ACHN (cell line): ENCODE data around the gene ARHGAP20.

Source experiments
- DNase-seq: peaks from one replicate; pipeline ENCODE4 v3.0.0-alpha.2; 2015
- in situ Hi-C: cut with HindIII; loops from 2 replicates; pipeline ENCODE4 v1.10.0; 2017; ENCODE audit warnings: low sequenced_read_pairs, low pct_ligation_motif_present, low pct_unique_long_range_greater_than_20kb

Gene ARHGAP20

GRCh38 chr11:110728476-110728875 is 16.2 kb upstream of the ARHGAP20 start:
- in situ Hi-C loops: no loop called here
- DNase-seq: no peak

DNA sequence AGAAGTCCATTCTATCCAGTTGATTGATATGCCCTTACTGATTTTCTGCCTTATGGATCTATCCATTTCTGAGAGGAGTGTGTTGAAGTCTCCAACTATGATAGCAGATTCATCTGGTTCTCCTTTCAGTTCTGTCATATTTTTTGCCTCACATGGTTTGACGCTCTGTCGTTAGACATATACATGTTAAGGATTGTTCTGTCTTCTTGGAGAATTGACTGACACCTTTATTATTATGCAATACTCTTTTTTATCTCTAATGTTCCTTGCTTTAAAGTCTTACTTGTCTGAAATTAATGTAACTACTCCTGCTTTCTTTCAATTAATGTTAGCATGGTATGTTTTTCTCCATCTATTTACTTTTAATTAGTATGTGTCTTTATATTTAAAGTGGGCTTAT is 12.1 kb upstream of the ARHGAP20 start:
- DNase-seq: no peak
- in situ Hi-C loops: no loop called here

GRCh38 chr11:110720431-110721275 is 8.4 kb upstream of the ARHGAP20 start:
- no peak for DNase-seq
- in situ Hi-C loops: no loop called here

GRCh38 chr11:110716361-110716760 is 4.1 kb upstream of the ARHGAP20 start:
- no peak for DNase-seq

DNA sequence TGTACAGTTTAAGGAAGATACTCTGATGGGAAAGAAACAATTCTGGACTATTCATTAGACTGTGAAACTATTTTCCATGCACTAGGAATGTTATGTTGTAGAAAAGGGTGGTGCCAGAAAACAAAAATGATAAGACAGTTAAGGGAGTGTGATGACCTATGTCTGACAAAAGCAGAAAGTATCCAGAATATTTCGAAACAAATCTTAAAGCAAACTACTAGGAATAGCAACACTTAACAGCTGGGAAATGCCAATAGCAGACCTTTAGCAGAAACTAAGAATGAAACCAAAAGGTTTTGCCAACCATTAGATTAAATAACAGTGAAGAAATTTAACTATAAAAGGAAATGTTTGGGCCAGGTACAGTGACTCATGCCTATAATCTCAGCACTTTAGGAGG is 3.3 kb upstream of the ARHGAP20 start:
- in situ Hi-C loops: no loop called here
- DNase-seq: no peak

More at GRCh38 chr11:110716361-110716760, 4.1 kb upstream of the ARHGAP20 start:
- in situ Hi-C loops: no loop called here

DNA sequence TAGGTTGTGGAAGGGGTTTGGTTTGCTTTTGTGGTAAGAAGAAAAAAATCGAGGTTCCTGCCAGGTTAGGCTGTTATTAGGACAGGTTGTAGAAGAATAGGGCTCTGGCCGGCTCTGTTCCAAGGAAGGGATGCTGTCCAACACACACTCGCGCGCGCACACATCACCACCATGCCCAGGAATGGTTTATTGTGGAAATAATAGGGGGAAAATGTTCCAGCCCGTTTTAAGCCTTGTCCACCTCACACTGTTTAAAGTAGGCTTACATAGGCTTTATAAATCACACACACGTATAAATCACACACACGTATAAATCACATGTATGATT is 1.2 kb upstream of the ARHGAP20 start:
- in situ Hi-C loops: no loop called here
- DNase-seq: no peak

GRCh38 chr11:110712659-110713448 is 617 bp upstream of the ARHGAP20 start:
- in situ Hi-C loops: no loop called here
- DNase-seq: no peak

DNA sequence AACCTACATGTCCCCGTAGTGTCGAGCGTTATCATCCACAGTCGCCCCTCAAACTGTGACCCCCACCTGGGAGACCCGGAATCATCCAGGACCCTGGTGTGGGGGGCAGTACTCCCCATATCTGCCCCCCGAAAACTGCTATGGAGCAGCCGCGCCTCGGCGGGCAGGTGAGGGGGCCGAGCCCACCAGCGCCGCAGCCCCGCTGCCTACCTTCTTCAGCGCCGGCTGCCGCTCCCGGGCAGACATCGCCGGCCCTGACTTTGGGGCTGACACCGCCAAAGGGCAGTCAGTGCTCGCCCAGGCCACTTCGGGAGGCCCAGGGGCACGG is 825 bp downstream of the ARHGAP20 start:
- in situ Hi-C loops: no loop called here
- no peak for DNase-seq

- in situ Hi-C loops: no loop called here
- no peak for DNase-seq
Observed at GRCh38 chr11:110710628-110711381, 1.4 kb downstream of the ARHGAP20 start.

DNA sequence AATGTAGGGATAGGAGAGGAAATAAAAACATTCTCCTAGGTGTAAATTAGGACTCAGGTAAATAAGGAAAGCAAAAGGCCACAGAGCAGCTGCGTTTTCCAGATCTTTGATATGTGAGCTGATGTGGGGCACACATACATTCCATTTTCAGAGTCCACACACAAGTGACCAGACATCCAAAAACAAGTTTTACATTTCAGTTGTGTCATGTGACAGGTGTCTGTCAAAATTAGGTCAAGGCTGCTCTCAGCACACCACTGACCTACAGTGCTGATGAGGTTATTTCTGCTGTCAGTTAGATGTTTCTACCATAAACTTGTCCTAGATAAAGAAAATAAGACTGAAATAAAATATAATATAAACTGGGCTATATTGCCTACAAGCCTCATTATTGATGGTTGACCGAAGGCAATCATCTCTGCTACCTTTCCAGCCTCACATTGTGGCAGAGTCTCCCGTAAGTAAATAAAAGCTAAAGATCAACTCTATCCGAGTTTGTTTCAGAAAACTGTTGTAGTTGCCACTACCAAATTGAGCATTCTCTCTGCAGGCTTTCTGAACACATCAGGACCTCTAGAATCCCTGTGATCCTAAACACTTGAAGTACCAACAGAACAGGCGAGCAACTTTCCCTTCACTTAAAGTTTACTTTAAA is 7.9 kb downstream of the ARHGAP20 start:
- no peak for DNase-seq
- in situ Hi-C loops: no loop called here

DNA sequence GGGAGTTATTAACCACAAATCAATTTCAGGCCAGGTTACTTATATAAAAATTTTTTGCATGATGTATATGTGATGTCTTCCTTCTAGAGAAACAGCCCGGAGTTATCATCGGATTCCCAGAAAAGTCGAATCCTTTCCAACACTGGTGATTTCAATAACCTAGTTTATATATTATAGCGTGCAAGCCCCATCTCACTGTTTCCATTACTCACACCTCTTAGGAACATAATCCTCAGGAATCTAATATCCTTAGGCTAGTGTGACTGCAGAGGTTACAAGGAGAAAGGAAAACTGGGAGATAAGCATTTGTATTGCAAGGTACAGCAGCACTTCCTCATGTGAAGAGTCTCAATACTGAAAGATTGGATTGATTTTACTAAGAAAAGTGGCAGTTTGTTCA is 20.3 kb downstream of the ARHGAP20 start:
- DNase-seq: no peak
- in situ Hi-C loops: no loop called here

GRCh38 chr11:110689306-110689705 is 22.9 kb downstream of the ARHGAP20 start:
- in situ Hi-C loops: no loop called here
- DNase-seq: no peak

- in situ Hi-C loops: no loop called here
- DNase-seq: no peak
Observed at GRCh38 chr11:110679323-110679975, 32.8 kb downstream of the ARHGAP20 start.

- in situ Hi-C loops: no loop called here
Observed at GRCh38 chr11:110675548-110675947, 36.7 kb downstream of the ARHGAP20 start.

GRCh38 chr11:110665689-110666465 is 46.4 kb downstream of the ARHGAP20 start:
- DNase-seq: no peak
- in situ Hi-C loops: no loop called here

More at GRCh38 chr11:110675548-110675947, 36.7 kb downstream of the ARHGAP20 start:
- no peak for DNase-seq

DNA sequence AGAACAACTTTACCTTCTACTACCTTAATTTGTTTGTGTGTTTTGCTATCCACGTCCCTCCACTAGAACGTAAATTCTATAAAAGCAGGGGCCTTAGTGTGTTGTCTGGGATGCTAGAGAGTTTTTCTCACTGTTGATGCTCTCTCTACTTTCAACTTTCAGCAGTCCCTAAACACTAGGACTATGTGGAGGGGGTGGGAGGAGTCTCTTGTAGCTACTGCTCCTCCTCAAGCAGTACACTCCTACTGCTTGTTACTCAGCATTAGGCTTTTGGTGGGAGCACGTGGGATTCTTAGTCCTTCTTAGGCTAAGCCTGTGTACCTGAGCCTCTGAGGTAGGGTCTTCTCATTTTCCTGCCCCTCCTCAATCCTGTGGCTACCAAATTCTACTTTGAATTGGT is 56.3 kb downstream of the ARHGAP20 start:
- in situ Hi-C loops: no loop called here

DNA sequence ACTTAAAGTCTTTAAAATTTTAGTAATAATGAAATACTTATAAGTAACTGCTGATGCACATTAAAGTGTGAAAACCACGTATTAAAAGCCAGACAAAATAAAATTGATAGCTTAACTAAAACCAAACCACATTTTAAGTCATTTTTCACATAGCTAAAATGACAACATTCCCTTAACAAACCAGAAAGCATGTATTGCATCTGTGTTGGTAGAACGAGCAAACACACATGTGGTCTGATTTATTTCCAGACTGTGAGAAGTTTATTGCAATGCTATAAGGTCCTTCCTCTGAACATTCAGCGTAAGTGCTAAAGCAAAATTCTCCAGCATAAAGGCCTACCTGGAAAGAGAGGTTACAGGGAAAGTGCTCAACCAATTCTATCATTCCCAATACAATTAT is 57.8 kb downstream of the ARHGAP20 start:
- in situ Hi-C loops: no loop called here
- DNase-seq: no peak

More for the DNA sequence above, 56.3 kb downstream of the ARHGAP20 start:
- no peak for DNase-seq

- in situ Hi-C loops: no loop called here
- DNase-seq: no peak
Observed at GRCh38 chr11:110645253-110645652, 67.0 kb downstream of the ARHGAP20 start.
